ENCODE results near the gene GIMAP2. TPM values are rescaled to one million over a fixed set of nuclear protein-coding genes. Genes with fewer than 3 reads are reported as not detected.
A peak's percentile ranks its signal among the peaks of the same experiment; 100 is the strongest.

The GIMAP2 gene
- total and polyA plus RNA-seq, 11 donors = 2.1 to 23.5 (median 4.9) TPM

GRCh38 chr7:150732786-150733481 lies 47.4 kb downstream of the GIMAP2 start:
- Histone ChIP-seq H3K27me3 (no peaks in the 10 kb centered on the region), H3K36me3 (no peaks in the 10 kb centered on the region), H3K4me1 (peaks cover 0 to 30% (median 4%) of the 10 kb centered on the region in 12 donors), H3K9me3 (peaks cover 0 to 12% (median 3%) of the 10 kb centered on the region in 12 donors), H3K4me3 (no peak overlapping the region), H3K27ac (peak overlapping the region in 1 of 12 donors; percentile 2)
- DNase-seq (no peak), ATAC-seq (no peak)
- WGBS, 4 donors = 80 to 87% (median 85%) methylated on average over 5 of the region's 5 CpGs
- TF ChIP-seq CTCF (IDR thresholded peaks at IDR 0.05) = no peak
- no peak for TF ChIP-seq POLR2A (IDR thresholded peaks at IDR 0.05)
- intact Hi-C loops (cut with DNase I) = loop anchor here in 2 of 10 donors (10.0 kb wide), 2 partner anchors 98 to 278 kb away; partner anchors contain the start of genes GIMAP6 (in 1 of the 2) and GIMAP8 (in 1 of the 2)

GRCh38 chr7:150733482-150734095 lies 48.1 kb downstream of the GIMAP2 start:
- intact Hi-C loops (cut with DNase I) = loop anchor here in 2 of 10 donors (10.0 kb wide), 2 partner anchors 99 to 279 kb away; partner anchors contain the start of genes GIMAP6 (in 1 of the 2) and GIMAP8 (in 1 of the 2)
- H3K9me3 ChIP-seq = peaks cover 0 to 5% (median under 1%) of the 10 kb centered on the region in 12 donors
- TF ChIP-seq POLR2A (IDR thresholded peaks at IDR 0.05) = no peak
- no peak for TF ChIP-seq CTCF (IDR thresholded peaks at IDR 0.05)
- WGBS, 4 donors = 92 to 96% (median 94%) methylated on average over 5 of the region's 5 CpGs
- DNase-seq = no peak
- no peaks in the 10 kb centered on the region for H3K27me3 ChIP-seq
- peaks cover 0 to 30% (median 4%) of the 10 kb centered on the region in 12 donors for H3K4me1 ChIP-seq
- H3K27ac ChIP-seq = no peak overlapping the region
- ATAC-seq = no peak
- no peaks in the 10 kb centered on the region for H3K36me3 ChIP-seq
- no peak overlapping the region for H3K4me3 ChIP-seq

- Histone ChIP-seq H3K4me3 (no peak overlapping the region), H3K9me3 (no peaks in the 10 kb centered on the region), H3K27ac (no peak overlapping the region), H3K27me3 (no peaks in the 10 kb centered on the region), H3K36me3 (no peaks in the 10 kb centered on the region), H3K4me1 (peaks cover 0 to 30% (median 4%) of the 10 kb centered on the region in 12 donors)
- no peak for DNase-seq
- no peak for ATAC-seq
- intact Hi-C loops (cut with DNase I) = loop anchor here in 2 of 10 donors (10.0 kb wide), 2 partner anchors 99 to 279 kb away; partner anchors contain the start of genes GIMAP6 (in 1 of the 2) and GIMAP8 (in 1 of the 2)
- no peak for TF ChIP-seq CTCF (IDR thresholded peaks at IDR 0.05)
- WGBS, 4 donors = 91 to 94% (median 92%) methylated on average over 3 of the region's 3 CpGs
These were observed 48.7 kb downstream of the GIMAP2 start for GRCh38 chr7:150734254-150734653.
